GM18867 (cell line): ENCODE data around the gene WSCD2.

Experiments
- ATAC-seq: cut with Tn5 transposase; IDR thresholded peaks from one replicate; pipeline ENCODE4 v1.9.1; 2021; ENCODE audit warnings: mild to moderate bottlenecking, moderate library complexity; ENCODE audit not compliant: unreplicated experiment

WSCD2 gene

DNA sequence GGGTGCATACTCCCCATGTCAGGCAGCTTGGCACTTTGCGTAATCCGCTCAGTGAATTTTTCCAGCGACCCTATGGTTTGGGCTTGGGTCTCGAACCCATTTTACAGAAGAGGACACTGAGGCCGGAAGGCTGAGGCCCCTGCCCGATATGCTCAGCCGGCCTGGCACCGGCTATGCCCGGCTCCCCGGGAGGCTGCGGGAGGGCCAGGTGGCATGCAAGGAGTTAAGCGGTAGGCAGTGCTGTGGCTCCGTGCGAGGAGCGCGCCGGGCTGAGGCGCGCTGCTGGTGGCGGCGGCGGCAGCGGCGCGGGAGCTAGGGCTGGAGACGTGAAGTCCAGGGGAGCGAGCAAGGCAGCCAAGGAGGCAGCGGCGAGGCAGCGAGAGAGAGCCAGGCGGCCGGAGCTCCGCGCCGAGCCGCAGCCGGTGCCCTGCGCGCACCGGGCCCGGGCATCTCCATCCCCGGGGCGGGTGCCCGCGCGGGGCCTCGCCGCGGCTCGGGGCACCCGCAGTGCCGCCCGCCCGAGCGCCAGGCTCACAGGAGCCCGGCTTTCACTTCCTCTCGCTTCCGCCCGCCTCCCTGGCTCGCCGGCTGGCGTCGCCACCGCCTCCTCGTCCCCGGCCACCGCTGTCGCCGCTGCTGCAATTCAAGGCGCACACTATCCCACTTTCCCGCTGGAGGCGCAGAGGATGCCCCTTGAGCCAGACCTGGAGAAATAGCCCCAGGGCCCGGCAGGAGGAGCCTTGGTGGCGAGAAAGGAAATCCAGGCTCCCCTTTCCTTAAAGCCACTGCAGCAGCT lies at the start of gene WSCD2:
Gene WSCD2, plus strand, starts transcription at position 272 of the 796 bp plus-strand sequence. CDS start 66,545 bp downstream, outside the sequence.
- ATAC-seq, result no peak

DNA sequence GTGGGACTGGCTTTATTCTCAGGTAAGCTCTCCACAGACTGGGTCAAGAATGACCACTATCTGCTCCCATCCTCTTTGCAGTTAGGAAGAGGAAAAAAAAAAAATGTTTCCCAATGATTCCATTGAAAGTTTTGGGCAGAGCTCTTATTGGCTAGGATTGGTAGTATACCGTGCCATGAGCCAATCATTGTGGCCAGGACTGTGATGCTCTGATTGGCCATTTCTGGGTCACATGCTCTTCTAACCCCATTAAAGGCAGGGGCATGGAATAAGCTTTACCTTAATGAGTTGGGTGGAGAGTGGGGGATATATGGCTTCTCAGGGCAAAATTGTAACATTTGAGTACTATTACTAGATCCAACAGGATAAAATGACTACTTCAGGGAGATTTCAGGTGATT lies 49.4 kb upstream of the WSCD2 start:
- no peak for ATAC-seq

DNA sequence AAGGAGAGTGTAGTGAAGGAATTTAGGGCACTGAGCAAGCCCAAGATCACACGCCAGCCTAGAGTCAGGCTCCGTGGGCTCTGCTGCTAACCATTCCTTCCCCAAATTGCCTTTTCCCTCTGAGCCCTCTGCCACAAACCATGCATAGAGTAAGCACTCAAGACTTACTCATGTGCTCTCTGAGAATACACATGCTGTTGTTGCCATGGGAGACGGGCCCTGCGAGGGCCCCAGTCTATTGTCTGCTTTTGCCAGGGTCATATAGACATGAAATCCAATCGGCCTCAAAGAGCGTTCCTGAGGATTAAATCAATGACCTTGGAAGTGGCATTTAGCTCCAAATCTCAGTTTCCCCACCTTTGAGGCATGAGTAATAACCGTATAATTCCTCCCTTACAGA lies 48.7 kb upstream of the WSCD2 start:
- no peak for ATAC-seq

DNA sequence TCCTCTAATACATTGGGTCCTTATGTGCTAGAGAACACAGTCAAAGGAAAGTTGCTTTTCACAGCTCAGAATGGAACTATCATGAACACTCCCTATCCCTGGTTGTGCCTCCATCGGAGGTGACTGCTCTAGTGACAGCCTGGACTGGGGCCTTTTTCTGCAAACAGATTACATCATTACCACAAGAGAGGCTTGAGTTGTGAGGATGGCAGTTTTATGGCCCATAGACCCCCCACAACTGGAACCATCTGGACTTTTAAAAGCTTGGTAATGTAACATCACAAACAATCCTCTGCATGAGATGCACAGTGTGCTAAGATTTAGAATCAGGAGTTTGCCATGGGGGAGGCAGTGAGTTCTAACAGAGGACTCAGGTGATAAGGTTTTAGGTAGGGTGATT lies 46.6 kb upstream of the WSCD2 start:
- ATAC-seq, result no peak

DNA sequence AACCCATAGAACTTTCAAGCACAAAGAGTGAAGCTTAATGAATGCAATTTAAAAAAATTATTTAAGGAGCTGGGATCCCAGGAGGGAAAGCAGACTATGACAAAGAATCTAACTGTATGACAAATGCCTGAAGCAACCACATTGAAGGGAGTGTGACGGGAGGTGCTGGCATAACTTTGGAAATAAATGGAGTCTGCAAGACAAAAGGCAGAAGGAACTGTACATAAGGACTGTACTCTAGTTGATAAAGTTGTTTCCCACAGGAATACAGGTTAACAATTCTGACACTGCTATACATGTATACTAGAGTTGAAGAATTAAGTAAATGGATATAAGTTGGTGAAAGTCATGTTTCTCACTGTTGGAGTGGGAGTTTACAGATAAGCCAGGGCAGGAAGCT lies 41.2 kb upstream of the WSCD2 start:
- no peak for ATAC-seq

DNA sequence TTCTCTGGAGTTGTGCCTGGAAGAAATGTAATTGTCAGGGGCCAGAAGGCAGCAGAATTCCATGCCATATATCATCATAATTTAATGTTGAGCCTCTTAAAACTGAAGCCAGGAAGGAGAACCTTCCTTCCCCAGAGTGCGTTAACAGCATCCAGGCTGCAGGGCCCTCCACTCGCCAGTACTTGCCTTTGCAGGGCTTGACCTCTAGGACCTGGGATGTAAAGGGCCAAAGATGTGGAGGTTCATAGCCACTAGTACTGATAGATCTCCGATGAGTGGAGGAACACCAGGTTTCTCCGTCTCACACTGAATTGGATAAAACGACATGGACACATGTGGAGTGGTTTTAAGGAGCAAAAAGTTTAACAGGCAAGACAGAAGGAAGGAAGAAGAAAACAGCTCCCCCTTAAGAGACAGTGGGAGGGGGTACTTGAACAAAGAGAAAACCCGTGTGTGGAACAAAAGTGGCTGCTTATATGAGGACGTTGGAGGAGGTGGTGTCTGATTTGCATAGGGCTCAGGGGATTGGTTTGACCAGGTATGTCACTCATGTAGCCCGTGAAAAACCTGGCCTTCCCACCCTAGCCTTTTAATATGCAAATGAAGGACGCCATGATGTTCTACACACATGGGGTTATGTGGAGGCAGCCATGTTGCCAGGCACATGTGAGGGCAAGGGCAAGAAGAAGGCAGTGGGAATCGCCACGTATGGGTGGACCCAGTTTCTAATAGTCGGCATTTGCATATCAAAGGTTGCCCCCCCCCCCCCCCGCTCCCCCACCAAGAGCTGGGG lies 38.8 kb upstream of the WSCD2 start:
- no peak for ATAC-seq

DNA sequence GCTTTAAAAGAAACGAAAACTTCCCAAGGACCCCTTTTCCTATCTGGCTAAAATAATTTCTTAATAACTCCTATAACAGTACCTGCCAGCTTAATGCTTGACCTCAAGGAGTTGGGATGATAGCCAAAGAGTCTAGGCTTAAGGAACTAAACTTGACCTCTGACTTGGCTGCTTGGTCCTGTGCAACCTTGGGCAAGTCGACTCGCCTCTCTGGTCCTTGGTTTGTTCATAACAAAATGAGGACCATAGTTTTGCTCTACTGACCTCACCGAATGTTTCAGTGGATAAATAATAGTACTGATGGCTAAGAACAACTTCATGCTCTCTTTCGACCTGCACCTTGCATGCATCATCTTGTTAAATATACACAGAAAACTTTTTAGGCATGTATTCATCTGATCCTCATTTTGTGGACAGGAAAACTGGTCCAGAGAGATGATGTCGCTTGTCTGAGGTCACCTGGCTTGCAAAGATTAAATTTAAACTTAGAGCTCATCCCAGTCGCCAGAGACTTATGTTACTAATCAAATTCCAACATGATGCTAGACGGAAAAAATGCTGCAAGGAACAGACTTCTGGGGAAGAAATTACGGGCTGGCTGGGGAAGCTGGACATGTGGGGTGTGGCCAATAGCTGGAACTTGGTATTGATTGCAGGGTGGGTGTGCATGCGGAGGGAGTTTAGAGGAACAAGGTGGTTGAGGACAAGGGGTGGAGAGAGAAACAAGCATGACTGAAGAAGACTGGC lies 38.0 kb upstream of the WSCD2 start:
- ATAC-seq, result no peak

DNA sequence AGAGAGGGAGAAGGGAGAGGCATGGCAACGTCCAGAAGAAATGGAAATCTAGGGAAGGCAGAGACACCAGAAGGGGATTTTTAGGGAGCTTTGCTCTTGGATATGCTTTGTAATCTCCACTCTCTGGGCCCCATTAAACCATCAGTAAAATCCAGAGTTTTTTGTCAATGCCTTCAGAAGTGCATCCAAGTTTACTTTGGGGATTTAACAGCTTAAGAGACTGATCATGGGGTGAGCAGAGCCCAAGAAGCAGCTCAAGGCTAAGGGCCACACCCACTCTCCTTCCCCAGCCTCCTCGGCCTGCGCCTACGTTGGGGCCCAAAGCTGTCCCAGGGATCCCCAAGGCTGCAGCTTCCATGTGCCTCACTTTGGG lies 37.4 kb upstream of the WSCD2 start:
- no peak for ATAC-seq

DNA sequence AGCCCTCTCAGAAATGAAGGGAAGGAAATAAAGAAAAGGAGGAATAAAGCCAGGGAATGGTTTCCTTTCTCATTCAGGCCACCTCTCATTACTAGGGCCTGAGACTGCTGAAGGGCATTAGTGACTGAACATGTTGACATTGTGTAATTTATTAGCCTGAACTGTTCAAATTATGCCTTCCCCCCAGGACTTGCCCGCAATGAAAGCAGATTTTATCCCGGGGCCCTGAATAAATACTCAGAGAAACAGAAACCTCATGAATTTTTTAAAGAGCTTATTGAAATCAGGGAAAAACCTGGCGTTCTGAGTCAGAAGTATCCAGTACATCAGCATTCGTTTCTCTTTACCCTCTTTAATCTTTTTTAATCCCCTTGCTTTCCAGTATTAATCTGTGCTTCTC lies 35.9 kb upstream of the WSCD2 start:
- no peak for ATAC-seq

DNA sequence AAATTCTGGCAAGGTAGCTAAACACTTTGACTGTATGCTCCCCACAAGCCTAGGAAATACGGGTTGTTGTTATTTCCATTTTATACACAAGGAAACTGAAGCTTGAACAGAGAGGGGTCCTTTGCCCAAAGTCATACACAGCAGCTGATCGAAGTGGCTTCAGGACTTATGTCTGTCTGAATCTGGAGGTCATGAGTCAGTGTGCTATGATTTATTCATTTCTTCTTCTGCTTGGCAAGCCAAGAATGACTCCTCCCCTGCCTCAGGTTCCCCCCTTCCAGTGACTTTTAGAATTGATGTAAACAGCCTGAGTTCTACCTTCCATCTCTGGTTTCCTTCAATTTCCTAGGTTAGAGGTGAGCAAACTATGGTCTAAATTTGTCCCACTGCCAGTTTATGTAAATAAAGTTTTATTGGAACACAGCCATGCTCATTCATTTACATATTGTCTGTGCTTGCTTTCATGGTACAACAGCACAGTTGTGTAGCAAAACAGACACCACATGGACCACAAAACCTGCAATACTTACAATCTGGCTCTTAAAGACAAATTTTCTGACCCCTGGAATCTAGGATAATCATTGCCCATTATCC lies 34.9 kb upstream of the WSCD2 start:
- no peak for ATAC-seq

DNA sequence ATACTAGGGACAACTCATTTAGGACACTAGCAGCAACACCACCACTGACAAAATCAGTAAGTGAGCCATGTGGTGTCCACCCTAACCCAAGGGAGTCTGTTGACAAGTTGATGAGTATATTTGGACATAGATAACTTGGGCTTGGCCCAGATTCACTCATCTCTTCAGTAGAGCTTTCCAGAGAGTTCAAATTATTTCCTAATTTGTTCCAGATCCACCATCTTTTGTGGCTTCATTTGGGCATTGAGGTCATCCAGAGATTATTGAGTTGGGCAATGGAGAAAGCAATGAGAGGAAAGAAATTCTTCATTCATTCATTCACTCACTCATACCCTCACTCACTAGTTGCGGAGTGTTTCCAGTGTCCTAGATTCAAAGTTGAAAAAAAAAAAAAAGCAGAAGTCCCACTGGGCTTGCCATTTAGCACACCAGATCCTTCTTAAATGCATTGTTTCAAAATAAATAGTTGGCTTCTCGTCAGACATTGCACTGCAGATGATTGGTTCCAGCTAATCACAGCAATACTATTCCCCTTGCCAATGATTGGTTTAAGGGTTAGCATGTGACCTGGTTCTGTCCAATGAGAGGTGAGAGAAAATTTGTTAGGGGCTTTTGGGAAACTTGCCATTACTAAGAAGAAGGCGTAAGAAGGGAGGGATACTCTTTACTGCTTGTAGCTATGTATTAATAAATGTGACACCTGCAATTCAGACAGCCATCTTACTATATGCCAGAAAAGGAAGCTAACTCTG lies 31.8 kb upstream of the WSCD2 start:
- no peak for ATAC-seq

DNA sequence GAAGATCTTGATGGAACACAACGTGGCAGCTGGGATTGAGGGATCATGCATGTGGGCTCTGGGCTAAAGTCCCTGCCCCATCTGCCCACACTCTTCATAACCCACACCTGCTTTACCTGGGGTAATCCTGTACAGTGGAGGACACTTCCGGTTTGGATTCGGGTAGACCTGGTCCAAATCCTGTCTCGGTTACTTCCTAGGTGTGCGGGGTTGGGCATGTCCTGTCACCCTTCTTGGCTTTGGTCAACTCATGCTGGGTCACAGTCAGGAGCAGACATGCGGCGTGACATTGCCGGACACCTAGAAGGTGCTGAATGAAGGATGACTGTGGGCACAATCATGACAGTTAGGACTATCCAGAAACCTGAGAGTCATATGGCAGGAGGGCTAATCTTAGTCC lies 30.7 kb upstream of the WSCD2 start:
- no peak for ATAC-seq

DNA sequence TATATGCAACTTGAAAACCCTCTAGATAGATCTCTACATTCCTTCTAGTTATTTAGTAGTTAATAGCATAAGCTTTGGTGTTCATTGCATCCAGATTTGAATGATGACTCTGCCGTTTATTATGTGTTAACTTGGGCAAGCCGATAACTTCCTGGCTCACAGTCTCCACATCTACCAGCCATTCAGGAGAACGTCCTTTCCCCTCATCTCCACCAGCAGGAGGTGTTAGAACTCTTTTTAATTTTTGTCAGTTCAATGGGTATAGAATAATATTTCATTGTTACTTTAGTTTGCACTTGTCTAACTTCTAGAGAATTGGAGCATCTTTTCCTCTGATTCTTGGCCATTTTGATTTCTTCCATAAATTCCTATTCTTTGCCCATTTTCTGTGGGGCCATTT lies 30.0 kb upstream of the WSCD2 start:
- no peak for ATAC-seq

DNA sequence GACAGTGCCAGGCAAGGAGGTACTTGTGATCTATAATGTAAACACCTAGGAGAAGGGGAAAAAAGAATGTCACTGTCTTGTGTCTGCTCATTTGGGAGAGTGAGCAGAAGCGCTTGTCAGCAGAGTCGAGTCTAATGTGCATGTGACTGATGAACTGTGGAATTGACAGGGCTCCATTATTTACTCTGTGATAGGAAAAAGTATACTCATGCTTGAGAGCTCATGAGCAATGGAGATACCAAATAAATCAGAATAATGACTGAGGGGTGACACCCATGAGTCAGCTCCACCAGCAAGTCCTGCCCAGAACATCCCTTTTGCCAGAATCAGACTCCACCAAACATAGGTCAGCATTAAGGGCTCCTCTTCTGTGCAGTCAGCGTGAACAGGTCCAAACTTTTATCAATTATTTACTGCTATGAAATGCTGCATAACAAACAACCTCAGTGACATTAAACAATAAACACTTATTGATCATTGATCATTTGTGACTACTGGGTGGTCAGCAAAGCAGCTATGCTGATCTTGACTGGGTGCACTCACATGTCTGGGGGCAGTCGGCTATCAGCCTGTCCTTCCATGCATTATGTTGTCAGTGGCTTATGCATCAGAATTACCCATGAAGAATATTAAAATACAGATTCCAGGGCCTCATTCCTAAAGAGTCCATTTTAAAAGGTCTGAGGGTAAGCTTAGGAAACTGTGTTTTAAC lies 29.2 kb upstream of the WSCD2 start:
- ATAC-seq, result no peak

DNA sequence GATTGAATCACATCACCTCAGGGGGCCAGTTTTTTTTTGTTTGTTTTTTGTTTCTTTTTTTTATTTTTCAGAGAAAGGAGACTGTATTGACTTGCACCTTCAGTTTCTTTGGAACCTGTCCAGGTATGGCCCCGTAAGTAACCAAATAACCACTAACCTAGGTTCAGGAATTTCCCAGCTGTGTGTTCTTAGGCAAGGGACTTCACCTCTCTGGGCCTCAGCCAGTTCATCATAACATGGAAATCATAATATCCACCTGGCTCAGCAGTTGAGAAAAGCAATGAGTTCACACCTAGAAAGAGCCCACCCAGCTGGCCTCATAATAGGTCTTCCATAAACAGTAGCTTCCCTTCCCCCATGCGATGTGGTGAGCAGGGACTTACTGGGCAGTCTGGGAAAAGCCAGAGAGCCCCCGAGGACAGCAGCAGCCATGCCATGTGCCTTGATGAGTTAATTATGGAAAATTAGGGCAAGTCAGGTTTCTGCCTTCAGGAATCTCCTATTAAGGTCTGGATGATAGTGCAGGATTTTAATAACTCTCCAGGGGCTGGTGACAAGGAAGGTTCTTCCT lies 27.4 kb upstream of the WSCD2 start:
- no peak for ATAC-seq

DNA sequence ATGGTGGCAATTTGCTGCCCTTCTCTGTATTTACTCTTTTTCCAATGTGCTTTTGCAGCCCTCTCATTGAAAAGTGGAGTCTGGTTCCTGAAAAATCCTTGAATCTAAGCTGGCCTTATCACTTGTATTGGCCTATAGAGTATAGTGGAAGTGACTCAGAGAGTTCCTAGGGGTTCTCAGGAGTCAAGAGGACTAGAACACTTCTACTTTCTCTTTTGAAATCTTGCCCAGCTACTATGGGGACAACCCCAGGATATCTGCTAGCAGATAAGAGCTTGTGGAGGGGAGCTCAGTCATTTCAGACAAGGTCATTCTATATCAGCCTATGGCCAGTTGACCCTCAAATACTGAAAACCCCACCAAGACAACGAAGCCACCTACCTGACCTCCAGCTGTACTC lies 26.7 kb upstream of the WSCD2 start:
- no peak for ATAC-seq

DNA sequence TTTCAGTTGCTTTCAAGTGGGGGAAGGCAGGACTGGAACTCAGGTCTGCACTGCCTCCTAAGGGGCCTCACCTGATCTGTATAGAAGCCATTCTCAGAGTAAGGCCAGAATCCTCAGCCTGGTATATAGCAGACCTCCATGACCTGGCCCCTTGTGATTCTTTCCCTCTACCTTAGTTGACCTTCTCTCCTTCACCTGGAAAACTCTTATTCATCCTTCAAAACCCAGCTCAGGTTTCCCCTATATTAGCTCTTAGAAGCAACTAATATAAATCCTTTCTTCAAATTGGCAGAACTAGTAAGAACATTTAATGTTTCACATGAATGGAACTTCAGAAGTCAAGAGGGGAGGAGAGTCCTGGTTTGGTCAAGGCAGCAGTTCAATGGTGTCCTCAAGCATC lies 26.0 kb upstream of the WSCD2 start:
- no peak for ATAC-seq

DNA sequence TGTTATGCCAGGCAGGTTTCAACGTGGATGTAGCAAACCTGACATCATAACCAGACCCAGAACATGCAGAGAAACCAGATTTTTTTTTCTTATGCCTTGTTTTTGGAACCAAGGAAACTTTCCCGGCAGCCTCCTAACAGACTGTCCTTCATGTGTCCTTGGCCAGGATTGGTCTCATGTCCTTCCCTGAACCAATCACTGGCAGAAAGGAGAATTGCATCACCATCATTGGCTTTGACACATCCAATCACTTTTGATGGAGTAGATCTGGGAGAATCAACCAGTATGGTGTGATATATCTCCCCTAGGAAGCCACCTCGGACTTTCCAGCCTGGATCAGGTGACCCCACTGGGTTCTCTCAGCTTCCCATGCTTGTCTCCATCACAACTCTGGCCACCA lies 25.6 kb upstream of the WSCD2 start:
- no peak for ATAC-seq

DNA sequence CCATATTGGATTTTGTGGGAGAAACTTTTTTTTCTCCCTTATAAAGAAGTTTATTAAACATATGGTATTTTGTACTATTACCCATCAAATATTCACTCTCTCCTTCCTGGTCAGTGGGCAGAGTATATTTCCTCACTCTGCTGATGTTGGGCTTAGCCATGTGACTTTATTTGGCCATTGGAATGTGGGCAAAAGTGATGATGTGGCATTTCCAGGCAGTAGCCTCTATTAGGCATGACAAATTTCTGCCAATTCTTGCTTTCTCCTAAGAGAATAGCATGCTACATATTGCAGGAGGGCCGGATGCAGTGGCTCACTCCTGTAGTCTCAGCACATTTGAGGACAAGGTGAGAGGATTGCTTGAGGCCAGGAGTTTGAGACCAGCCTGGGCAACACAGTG lies 24.4 kb upstream of the WSCD2 start:
- ATAC-seq, result no peak

DNA sequence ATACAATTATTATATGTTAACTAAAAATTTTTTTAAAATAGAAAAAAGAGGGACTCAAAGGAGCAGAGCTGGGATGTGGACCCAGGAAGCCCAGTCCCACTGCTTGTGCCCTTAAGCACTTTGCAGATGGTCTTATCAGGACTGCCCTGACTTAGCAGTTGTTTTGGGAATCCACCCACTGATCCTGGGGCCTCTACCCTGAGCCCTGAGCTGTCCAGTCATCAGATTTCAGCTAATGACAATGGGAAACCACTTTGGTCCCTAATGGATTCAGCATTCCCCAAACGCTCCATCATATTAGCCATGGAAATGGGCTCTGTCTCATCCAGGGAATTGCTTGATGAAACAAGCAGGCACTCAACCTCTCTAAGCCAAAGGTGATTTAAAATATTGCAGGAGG lies 22.5 kb upstream of the WSCD2 start:
- ATAC-seq, result no peak
